Measurements from ENCODE around the gene SOAT2. TPM values are rescaled to one million over a fixed set of nuclear protein-coding genes. Genes with fewer than 3 reads are reported as not detected.

Gene SOAT2, protein sequence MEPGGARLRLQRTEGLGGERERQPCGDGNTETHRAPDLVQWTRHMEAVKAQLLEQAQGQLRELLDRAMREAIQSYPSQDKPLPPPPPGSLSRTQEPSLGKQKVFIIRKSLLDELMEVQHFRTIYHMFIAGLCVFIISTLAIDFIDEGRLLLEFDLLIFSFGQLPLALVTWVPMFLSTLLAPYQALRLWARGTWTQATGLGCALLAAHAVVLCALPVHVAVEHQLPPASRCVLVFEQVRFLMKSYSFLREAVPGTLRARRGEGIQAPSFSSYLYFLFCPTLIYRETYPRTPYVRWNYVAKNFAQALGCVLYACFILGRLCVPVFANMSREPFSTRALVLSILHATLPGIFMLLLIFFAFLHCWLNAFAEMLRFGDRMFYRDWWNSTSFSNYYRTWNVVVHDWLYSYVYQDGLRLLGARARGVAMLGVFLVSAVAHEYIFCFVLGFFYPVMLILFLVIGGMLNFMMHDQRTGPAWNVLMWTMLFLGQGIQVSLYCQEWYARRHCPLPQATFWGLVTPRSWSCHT
- polyA plus RNA-seq (2011; rRNA removed) (0.16 and 0.34 TPM in 2 replicates), polyA minus RNA-seq (2011; rRNA and poly(A)+ RNA removed) (0.14 and 0.26 TPM in 2 replicates)

DNA sequence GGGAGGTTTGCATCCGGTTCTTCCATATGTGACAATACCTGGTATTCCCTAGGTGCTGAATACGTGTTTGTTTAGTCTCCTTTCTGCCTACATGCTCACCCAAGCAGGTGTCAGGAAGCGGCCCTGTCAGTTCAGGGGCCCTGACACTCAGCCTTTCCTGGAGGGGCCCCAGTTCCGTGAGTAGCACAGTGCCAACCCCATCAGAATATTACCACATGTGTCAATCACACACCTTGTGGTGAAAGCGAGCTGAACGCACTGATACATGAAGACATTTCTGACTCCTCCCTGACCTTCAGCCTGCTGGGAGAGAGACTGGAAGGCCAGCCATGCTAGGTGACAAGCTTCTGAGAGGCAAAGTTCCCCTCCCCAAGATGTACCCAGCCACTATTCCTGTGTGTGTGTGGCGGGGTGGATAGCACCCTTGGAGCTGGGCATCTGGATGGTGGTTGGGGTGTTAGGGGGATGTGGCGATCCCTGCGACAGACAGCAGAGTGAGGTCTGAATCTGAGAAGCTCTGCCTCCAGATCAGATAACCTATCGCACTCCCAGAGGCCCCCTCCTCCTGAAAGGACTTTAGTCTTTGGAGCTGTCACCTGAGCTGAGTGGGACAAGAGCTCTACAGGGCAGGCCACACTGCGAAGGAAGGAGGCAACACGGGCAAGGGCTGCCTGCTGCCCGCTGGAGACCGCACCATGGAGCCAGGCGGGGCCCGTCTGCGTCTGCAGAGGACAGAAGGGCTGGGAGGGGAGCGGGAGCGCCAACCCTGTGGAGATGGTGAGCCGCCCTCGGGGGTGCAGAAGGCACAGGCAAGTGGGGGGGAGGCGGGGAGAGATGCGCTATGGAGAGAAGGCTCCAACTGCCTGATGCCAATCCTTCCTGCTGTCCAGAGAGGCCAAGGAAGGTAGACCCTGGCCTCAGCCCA, at the start of gene SOAT2:
Gene SOAT2 (plus strand): TSS at position 604 of the 925 bp plus-strand sequence. CDS start 92 bp downstream, at position 696.
- TF ChIP-seq, protein P1, sequence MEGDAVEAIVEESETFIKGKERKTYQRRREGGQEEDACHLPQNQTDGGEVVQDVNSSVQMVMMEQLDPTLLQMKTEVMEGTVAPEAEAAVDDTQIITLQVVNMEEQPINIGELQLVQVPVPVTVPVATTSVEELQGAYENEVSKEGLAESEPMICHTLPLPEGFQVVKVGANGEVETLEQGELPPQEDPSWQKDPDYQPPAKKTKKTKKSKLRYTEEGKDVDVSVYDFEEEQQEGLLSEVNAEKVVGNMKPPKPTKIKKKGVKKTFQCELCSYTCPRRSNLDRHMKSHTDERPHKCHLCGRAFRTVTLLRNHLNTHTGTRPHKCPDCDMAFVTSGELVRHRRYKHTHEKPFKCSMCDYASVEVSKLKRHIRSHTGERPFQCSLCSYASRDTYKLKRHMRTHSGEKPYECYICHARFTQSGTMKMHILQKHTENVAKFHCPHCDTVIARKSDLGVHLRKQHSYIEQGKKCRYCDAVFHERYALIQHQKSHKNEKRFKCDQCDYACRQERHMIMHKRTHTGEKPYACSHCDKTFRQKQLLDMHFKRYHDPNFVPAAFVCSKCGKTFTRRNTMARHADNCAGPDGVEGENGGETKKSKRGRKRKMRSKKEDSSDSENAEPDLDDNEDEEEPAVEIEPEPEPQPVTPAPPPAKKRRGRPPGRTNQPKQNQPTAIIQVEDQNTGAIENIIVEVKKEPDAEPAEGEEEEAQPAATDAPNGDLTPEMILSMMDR (IDR thresholded peaks at IDR 0.05; ENCODE audit: insufficient read depth, low read depth, low read length), result no peak
- POLR2A ChIA-PET, result no interaction called here
- Histone ChIP-seq H3K36me3 (ENCODE audit: control insufficient read depth, insufficient read depth, low read length) (peaks cover 8% of the 10 kb centered on the region), H3K4me3 (ENCODE audit: low read depth, low read length) (no peak within 1 kb of the TSS), H3K27me3 (ENCODE audit: control insufficient read depth, insufficient read depth, low read length) (no peaks in the 10 kb centered on the region)
- CTCF ChIA-PET, result interaction anchor here (0.8 to 15.7 kb wide), 9 partner anchors 11 to 219 kb away, joined by 3 to 416 read pairs (median 3); no protein-coding TSS in a partner anchor
- no peak for DNase-seq (ENCODE audit: low read depth)

DNA sequence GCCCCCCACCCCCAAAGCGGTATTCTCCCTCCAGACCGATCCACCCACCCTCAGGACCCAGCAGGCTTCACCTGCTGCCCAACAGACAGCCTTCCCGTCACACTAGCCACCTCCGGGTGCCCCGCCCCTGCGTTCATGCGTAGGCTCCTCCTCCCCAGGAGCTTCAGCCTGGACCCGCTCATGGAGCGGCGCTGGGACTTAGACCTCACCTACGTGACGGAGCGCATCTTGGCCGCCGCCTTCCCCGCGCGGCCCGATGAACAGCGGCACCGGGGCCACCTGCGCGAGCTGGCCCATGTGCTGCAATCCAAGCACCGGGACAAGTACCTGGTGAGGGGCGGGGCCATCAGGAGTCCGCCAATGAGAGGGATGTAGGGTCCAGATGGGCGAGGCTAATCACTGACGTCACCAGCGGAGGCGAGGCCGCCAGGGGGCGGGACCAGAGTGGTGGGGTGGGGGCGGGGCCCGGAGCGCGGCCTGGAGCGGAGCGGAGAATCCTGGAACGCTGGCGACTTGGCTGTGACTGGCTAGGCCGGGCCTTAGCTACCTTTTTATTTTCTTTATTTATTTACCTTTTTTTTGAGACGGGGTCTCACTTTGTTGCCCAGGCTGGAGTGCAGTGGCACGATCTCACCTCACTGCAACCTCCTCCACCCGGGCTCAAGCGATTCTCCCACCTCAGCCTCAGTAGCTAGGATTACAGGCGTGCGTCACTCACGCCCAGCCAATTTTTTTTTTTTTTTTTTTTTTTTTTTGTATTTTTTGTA, 49.0 kb upstream of the SOAT2 start:
- CTCF ChIA-PET, result interaction anchor here (0.8 to 16.5 kb wide), 7 partner anchors 10 to 143 kb away, joined by 3 to 285 read pairs (median 6); partner anchors contain the start of genes IGFBP6 and SPRYD3
- DNase-seq (ENCODE audit: low read depth), result no peak
- H3K36me3 ChIP-seq (ENCODE audit: control insufficient read depth, insufficient read depth, low read length), result peaks cover 28% of the 10 kb centered on the region
- H3K27me3 ChIP-seq (ENCODE audit: control insufficient read depth, insufficient read depth, low read length), result no peaks in the 10 kb centered on the region
- TF ChIP-seq, protein P1 (IDR thresholded peaks at IDR 0.05; ENCODE audit: insufficient read depth, low read depth, low read length), result no peak
- H3K4me3 ChIP-seq (ENCODE audit: low read depth, low read length), result peak overlapping the region; percentile 24
- POLR2A ChIA-PET, result interaction anchor here (0.6 to 0.9 kb wide), 2 partner anchors 25 to 48 kb away, joined by 3 read pairs; partner anchors contain the start of genes EIF4B and SPRYD3

DNA sequence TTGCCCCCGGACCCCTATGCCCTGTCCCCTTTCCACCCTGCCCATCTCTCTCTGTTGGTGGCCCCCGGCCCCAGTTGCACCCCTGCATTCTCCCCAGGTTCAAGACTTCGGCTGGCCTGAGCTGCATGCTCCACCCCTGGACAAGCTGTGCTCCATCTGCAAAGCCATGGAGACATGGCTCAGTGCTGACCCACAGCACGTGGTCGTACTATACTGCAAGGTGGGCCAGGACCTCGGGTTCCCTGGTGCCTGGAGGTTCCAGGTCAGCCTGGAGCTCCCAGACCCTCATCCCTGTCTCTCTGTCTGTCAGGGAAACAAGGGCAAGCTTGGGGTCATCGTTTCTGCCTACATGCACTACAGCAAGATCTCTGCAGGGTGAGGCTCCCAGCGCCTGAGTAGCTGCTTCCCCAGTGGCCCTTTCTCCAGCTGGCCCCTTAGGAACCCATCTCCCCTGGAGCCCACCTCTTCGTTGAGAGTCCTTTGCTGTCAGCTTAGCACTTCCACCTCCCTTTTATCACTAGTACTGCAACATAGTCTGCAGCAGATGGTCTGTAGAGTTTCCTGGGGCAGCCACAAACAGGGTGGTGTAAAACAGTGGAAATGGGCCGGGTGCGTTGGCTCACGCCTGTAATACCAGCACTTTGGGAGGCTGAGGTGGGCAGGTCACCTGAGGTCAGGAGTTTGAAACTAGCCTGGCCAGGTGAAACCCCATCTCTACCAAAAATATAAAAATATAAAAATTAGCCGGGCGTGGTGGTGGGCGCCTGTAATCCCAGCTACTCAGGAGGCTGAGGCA, 47.6 kb upstream of the SOAT2 start:
- ChIA-PET CTCF (interaction anchor here (1.8 to 16.5 kb wide), 3 partner anchors 13 to 43 kb away, joined by 4 to 285 read pairs (median 28); partner anchors contain the start of gene IGFBP6), POLR2A (no interaction called here)
- Histone ChIP-seq H3K27me3 (ENCODE audit: control insufficient read depth, insufficient read depth, low read length) (no peaks in the 10 kb centered on the region), H3K4me3 (ENCODE audit: low read depth, low read length) (no peak overlapping the region), H3K36me3 (ENCODE audit: control insufficient read depth, insufficient read depth, low read length) (peaks cover 41% of the 10 kb centered on the region)
- TF ChIP-seq, protein P1 (IDR thresholded peaks at IDR 0.05; ENCODE audit: insufficient read depth, low read depth, low read length), result no peak
- DNase-seq (ENCODE audit: low read depth), result no peak

DNA sequence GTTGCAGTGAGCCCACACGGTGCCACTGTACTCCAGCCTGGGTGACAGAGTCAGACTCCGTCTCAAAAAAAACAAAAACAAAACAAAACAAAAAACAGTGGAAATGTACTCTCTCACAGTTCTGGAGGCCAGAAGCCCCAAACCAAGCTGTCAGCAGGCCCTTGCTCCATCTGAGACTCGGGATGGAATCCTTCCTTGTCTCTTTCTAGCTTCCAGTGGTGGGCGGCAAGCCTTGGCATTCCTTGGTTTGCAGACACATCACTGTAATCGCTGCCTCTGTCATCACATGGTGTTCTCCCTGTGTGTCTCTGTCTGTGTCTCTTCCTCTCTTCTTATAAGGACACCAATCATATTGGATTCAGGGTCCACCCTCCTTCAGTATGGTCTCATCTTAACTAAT, 47.0 kb upstream of the SOAT2 start:
- CTCF ChIA-PET, result interaction anchor here (1.8 to 16.5 kb wide), 3 partner anchors 13 to 42 kb away, joined by 4 to 285 read pairs (median 28); partner anchors contain the start of gene IGFBP6
- DNase-seq (ENCODE audit: low read depth), result no peak
- POLR2A ChIA-PET, result no interaction called here
- Histone ChIP-seq H3K4me3 (ENCODE audit: low read depth, low read length) (no peak overlapping the region), H3K36me3 (ENCODE audit: control insufficient read depth, insufficient read depth, low read length) (peaks cover 46% of the 10 kb centered on the region), H3K27me3 (ENCODE audit: control insufficient read depth, insufficient read depth, low read length) (no peaks in the 10 kb centered on the region)
- TF ChIP-seq, protein P1 (IDR thresholded peaks at IDR 0.05; ENCODE audit: insufficient read depth, low read depth, low read length), result no peak
